GM10266 (cell line): ENCODE results near the gene RRP1B.

Experiments
- DNase-seq: peaks from one replicate; pipeline ENCODE4 v3.0.0; 2012; ENCODE audit errors: extremely low spot score
- CTCF ChIP-seq: IDR thresholded peaks from 2 replicates; pipeline ENCODE4 v1.5.1; 2012; ENCODE audit warnings: mild to moderate bottlenecking, low read depth; ENCODE audit not compliant: control insufficient read depth, insufficient read depth; ENCODE audit errors: missing control alignments

Gene RRP1B

DNA sequence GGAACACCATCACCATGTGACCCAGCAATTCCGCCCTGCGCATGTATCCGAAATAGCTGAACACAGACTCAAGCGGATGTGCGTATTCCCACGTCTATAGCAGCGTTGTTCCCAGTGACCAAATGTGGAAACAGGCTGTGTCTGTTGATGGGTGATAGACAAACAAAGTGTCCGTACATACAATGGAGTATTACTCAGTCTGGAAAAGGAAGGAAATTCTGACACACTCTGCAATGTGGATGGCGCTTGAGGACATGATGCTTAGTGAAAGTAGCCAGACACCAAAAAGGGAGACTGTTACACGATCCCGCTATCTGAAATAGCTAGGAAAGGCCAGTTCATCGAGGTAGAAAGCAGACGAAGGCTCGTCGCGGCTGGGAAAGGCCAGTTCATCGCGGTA is 85.4 kb downstream of the RRP1B start:
- no peak for DNase-seq
- TF ChIP-seq CTCF, result no peak
